HG03108 (cell line): Measurements from ENCODE around the gene SC5D.

Source experiments
- ATAC-seq: cut with Tn5 transposase; IDR thresholded peaks from one replicate; pipeline ENCODE4 v1.9.1; 2021; ENCODE audit warnings: moderate library complexity; ENCODE audit not compliant: unreplicated experiment

The SC5D gene

GRCh38 chr11:121292495-121293287 is at the start of gene SC5D:
SC5D (plus strand) TSS chr11:121292771; CDS start chr11:121303376, 10,605 bp downstream.
- ATAC-seq = peak; percentile 97

GRCh38 chr11:121244884-121245283 is 47.7 kb upstream of the SC5D start:
- ATAC-seq = no peak

- ATAC-seq = no peak
These were observed 46.4 kb upstream of the SC5D start for GRCh38 chr11:121246021-121246768.

- no peak for ATAC-seq
These were observed 45.9 kb upstream of the SC5D start for GRCh38 chr11:121246769-121247035.

GRCh38 chr11:121248496-121248895 is 44.1 kb upstream of the SC5D start:
- no peak for ATAC-seq

- no peak for ATAC-seq
These were observed 43.4 kb upstream of the SC5D start for GRCh38 chr11:121249039-121249663.

GRCh38 chr11:121250843-121251242 is 41.7 kb upstream of the SC5D start:
- no peak for ATAC-seq

- ATAC-seq = no peak
These were observed 38.6 kb upstream of the SC5D start for GRCh38 chr11:121253951-121254350.

- no peak for ATAC-seq
These were observed 37.8 kb upstream of the SC5D start for GRCh38 chr11:121254756-121255155.

- ATAC-seq = no peak
These were observed 37.0 kb upstream of the SC5D start for GRCh38 chr11:121255473-121256125.

- no peak for ATAC-seq
These were observed 35.3 kb upstream of the SC5D start for GRCh38 chr11:121257289-121257688.

- no peak for ATAC-seq
These were observed 34.6 kb upstream of the SC5D start for GRCh38 chr11:121257976-121258375.

GRCh38 chr11:121265586-121265985 is 27.0 kb upstream of the SC5D start:
- no peak for ATAC-seq

- ATAC-seq = no peak
These were observed 24.0 kb upstream of the SC5D start for GRCh38 chr11:121268581-121268980.

GRCh38 chr11:121270001-121270678 is 22.4 kb upstream of the SC5D start:
- no peak for ATAC-seq

- no peak for ATAC-seq
These were observed 18.1 kb upstream of the SC5D start for GRCh38 chr11:121274332-121274991.

GRCh38 chr11:121281698-121282097 is 10.9 kb upstream of the SC5D start:
- ATAC-seq = no peak

GRCh38 chr11:121282386-121282785 is 10.2 kb upstream of the SC5D start:
- no peak for ATAC-seq

GRCh38 chr11:121282886-121283502 is 9.6 kb upstream of the SC5D start:
- no peak for ATAC-seq

- ATAC-seq = no peak
These were observed 1.3 kb upstream of the SC5D start for GRCh38 chr11:121291319-121291718.
